NT2/D1 (cell line): ENCODE measurements around the gene RSL1D1.

ENCODE experiments used
- SUZ12 ChIP-seq: IDR thresholded peaks from 2 replicates; pipeline ENCODE4 v1.6.1; 2011; ENCODE audit not compliant: insufficient read length, insufficient read depth; ENCODE audit errors: extremely low read depth
- ZNF274 ChIP-seq: IDR thresholded peaks from 2 replicates; pipeline ENCODE4 v1.6.1; 2011; ENCODE audit warnings: mild to moderate bottlenecking, low read depth, low read length

GRCh38 chr16:11852092-11852809 lies 909 bp upstream of the RSL1D1 start:
- TF ChIP-seq ZNF274 (no peak), SUZ12 (no peak)
